H9 (cell line): Measurements from ENCODE around the gene MPZL1. TPM values are rescaled to one million over a fixed set of nuclear protein-coding genes. Genes with fewer than 3 reads are reported as not detected.

Experiments
- DNase-seq: peaks from one replicate; pipeline ENCODE4 v3.0.0-alpha.2; 2017
- H2AFZ ChIP-seq: one replicate; pipeline ENCODE4 v1.6.1; 2013; ENCODE audit warnings: mild to moderate bottlenecking, low read length, control low read depth, moderate library complexity
- H2AK5ac ChIP-seq: 2 replicates; pipeline ENCODE4 v1.6.1; 2013; ENCODE audit warnings: low read length, control low read depth, mixed read lengths; ENCODE audit not compliant: insufficient read length
- H2BK120ac ChIP-seq: one replicate; pipeline ENCODE4 v1.6.1; 2013; ENCODE audit warnings: low read depth, mild to moderate bottlenecking, low read length, control low read depth, inconsistent platforms; ENCODE audit not compliant: poor library complexity, severe bottlenecking
- H2BK12ac ChIP-seq: 2 replicates; pipeline ENCODE4 v1.6.1; 2013; ENCODE audit warnings: low read length, control low read depth, mixed read lengths, low read depth; ENCODE audit not compliant: insufficient read length
- H2BK15ac ChIP-seq: 2 replicates; pipeline ENCODE4 v1.6.1; 2013; ENCODE audit warnings: low read depth, low read length, control low read depth
- H2BK20ac ChIP-seq: one replicate; pipeline ENCODE4 v1.6.1; 2013; ENCODE audit warnings: low read depth, mild to moderate bottlenecking, low read length, control low read depth, inconsistent platforms; ENCODE audit not compliant: poor library complexity, severe bottlenecking
- H2BK5ac ChIP-seq: 2 replicates; pipeline ENCODE4 v1.6.1; 2013; ENCODE audit warnings: low read length, control low read depth, mixed read lengths; ENCODE audit not compliant: insufficient read length
- H3K14ac ChIP-seq: 2 replicates; pipeline ENCODE4 v1.6.1; 2013; ENCODE audit warnings: low read length, control low read depth; ENCODE audit not compliant: insufficient read depth
- H3K18ac ChIP-seq: 2 replicates; pipeline ENCODE4 v1.6.1; 2013; ENCODE audit warnings: low read depth, mild to moderate bottlenecking, mixed read lengths, low read length, control low read depth; ENCODE audit not compliant: insufficient read length
- H3K23ac ChIP-seq: 2 replicates; pipeline ENCODE4 v1.6.1; 2013; ENCODE audit warnings: low read length, control low read depth, mixed read lengths, low read depth; ENCODE audit not compliant: insufficient read length
- H3K23me2 ChIP-seq: 2 replicates; pipeline ENCODE4 v1.6.1; 2013; ENCODE audit warnings: low read depth, mild to moderate bottlenecking, mixed read lengths, low read length, control low read depth; ENCODE audit not compliant: insufficient read length, poor library complexity, severe bottlenecking
- H3K27ac ChIP-seq: 2 replicates; pipeline ENCODE4 v1.5.1; 2013; ENCODE audit warnings: low read length, control low read depth, mixed read lengths, low read depth; ENCODE audit not compliant: insufficient read length
- H3K27me3 ChIP-seq: 2 replicates; pipeline ENCODE4 v1.6.1; 2013; ENCODE audit warnings: low read length, control low read depth, inconsistent platforms; ENCODE audit not compliant: insufficient read depth
- H3K4ac ChIP-seq: 2 replicates; pipeline ENCODE4 v1.6.1; 2013; ENCODE audit warnings: low read depth, mild to moderate bottlenecking, control low read depth, inconsistent platforms, low read length, moderate library complexity
- H3K4me1 ChIP-seq: 2 replicates; pipeline ENCODE4 v1.6.1; 2013; ENCODE audit warnings: low read length, control low read depth, inconsistent platforms; ENCODE audit not compliant: insufficient read depth
- H3K4me2 ChIP-seq: 2 replicates; pipeline ENCODE4 v1.6.1; 2013; ENCODE audit warnings: low read length, control low read depth, mixed read lengths; ENCODE audit not compliant: insufficient read length, insufficient read depth
- H3K56ac ChIP-seq: 2 replicates; pipeline ENCODE4 v1.6.1; 2013; ENCODE audit warnings: low read depth, mild to moderate bottlenecking, mixed read lengths, low read length, control low read depth; ENCODE audit not compliant: insufficient read length
- H3K79me1 ChIP-seq: 2 replicates; pipeline ENCODE4 v1.6.1; 2013; ENCODE audit warnings: low read depth, mild to moderate bottlenecking, moderate library complexity, low read length, control low read depth, inconsistent platforms; ENCODE audit not compliant: insufficient read depth, poor library complexity, severe bottlenecking
- H3K79me2 ChIP-seq: 2 replicates; pipeline ENCODE4 v1.6.1; 2013; ENCODE audit warnings: low read length, control low read depth, inconsistent platforms; ENCODE audit not compliant: insufficient read depth
- H3K9ac ChIP-seq: 2 replicates; pipeline ENCODE4 v1.6.1; 2013; ENCODE audit warnings: low read length, control low read depth, mixed read lengths; ENCODE audit not compliant: insufficient read length; ENCODE audit errors: extremely low read depth
- H3K9me3 ChIP-seq: one replicate; pipeline ENCODE4 v1.6.1; 2013; ENCODE audit warnings: low read depth, low read length, inconsistent platforms; ENCODE audit not compliant: control insufficient read depth
- H3T11ph ChIP-seq: one replicate; pipeline ENCODE4 v1.6.1; 2013; ENCODE audit warnings: mild to moderate bottlenecking, low read length, control low read depth, inconsistent platforms
- H4K20me1 ChIP-seq: one replicate; pipeline ENCODE4 v1.6.1; 2013; ENCODE audit not compliant: control insufficient read depth, insufficient read length, insufficient read depth
- H4K5ac ChIP-seq: 2 replicates; pipeline ENCODE4 v1.6.1; 2013; ENCODE audit warnings: low read depth, mild to moderate bottlenecking, mixed read lengths, low read length, control low read depth; ENCODE audit not compliant: insufficient read length
- H4K8ac ChIP-seq: replicated peaks from 2 replicates; pipeline ENCODE4 v1.6.1; 2013; ENCODE audit warnings: low read length, control low read depth, mixed read lengths, low read depth; ENCODE audit not compliant: insufficient read length
- H4K91ac ChIP-seq: 2 replicates; pipeline ENCODE4 v1.6.1; 2013; ENCODE audit warnings: low read depth, mild to moderate bottlenecking, moderate library complexity, mixed read lengths, low read length, control low read depth; ENCODE audit not compliant: insufficient read length
- H3K27ac Mint-ChIP-seq, 3 experiments: 2 replicates in 2 of 3; 3 replicates in 1 of 3; pipeline ENCODE4 v1.8.0; 2020 to 2021; ENCODE audit warnings: mixed read lengths in 3 of 3, mild to moderate bottlenecking in 1 of 3, moderate library complexity in 1 of 3
- H3K27me3 Mint-ChIP-seq: 2 replicates; pipeline ENCODE4 v1.8.0; 2021; ENCODE audit warnings: low read depth, mild to moderate bottlenecking, moderate library complexity, mixed read lengths
- H3K36me3 Mint-ChIP-seq, 3 experiments: 2 replicates in 2 of 3; 3 replicates in 1 of 3; pipeline ENCODE4 v1.8.0; 2020 to 2021; ENCODE audit warnings: low read depth in 3 of 3, mixed read lengths in 3 of 3; ENCODE audit not compliant: insufficient read depth in 1 of 3
- H3K4me1 Mint-ChIP-seq, 2 experiments: 2 replicates each; pipeline ENCODE4 v1.8.0; 2020; ENCODE audit warnings: mixed read lengths in 2 of 2
- H3K4me3 Mint-ChIP-seq, 2 experiments: 2 replicates in 1 of 2; 3 replicates in 1 of 2; pipeline ENCODE4 v1.8.0; 2020 to 2021; ENCODE audit warnings: mild to moderate bottlenecking in 2 of 2, mixed read lengths in 2 of 2, moderate library complexity in 1 of 2
- H3K9me3 Mint-ChIP-seq, 2 experiments: 2 replicates in 1 of 2; 3 replicates in 1 of 2; pipeline ENCODE4 v1.8.0; 2020; ENCODE audit warnings: mild to moderate bottlenecking in 2 of 2, mixed read lengths in 2 of 2, moderate library complexity in 1 of 2
- CTCF ChIP-seq: fragments of 200-600 bp; sonication (generic); conservative IDR thresholded peaks from 3 replicates; pipeline ENCODE4 v1.8.0; 2021; ENCODE audit warnings: antibody characterized with exemption, mild to moderate bottlenecking
- WGBS: extraction: QIAGEN DNeasy Blood & Tissue Kit; methylation state at CpG from one replicate; pipeline ENCODE4 v1.1.7; 2013; ENCODE audit warnings: missing lambda C conversion rate, low lambda C conversion rate, mixed read lengths; ENCODE audit not compliant: insufficient read length; ENCODE audit errors: extremely low coverage; 5-methylcytosine and 5-hydroxymethylcytosine counted together
- total RNA-seq: library from RNA; stranded (reverse); gene quantifications from 2 replicates; pipeline ENCODE4 v1.2.1, GENCODE V29; 2021

The MPZL1 gene
- total RNA-seq, 1 experiment from 2014 or later, result 60.7 TPM

GRCh38 chr1:167808690-167809089 is 86.9 kb downstream of the MPZL1 start:
- no CpG with 5 or more reads among the region's 3 CpGs for WGBS
- DNase-seq, result no peak
- Mint-ChIP-seq H3K4me1 (peaks cover 2% of the 10 kb centered on the region in 2 experiments; a peak in 2 of 4 replicates), H3K36me3 (peaks cover 8 to 37% (median 8%) of the 10 kb centered on the region in 3 experiments; a peak in 6 of 7 replicates), H3K9me3 (peaks cover 32 to 34% of the 10 kb centered on the region in 2 experiments), H3K4me3 (no peak overlapping the region), H3K27me3 (no peaks in the 10 kb centered on the region; the same call in 1 of the 2 replicates), H3K27ac (no peak overlapping the region)
- no peak overlapping the region for H3K27ac ChIP-seq
- H3K4me2 ChIP-seq, result no peak overlapping the region
- no peak overlapping the region for H3K4ac ChIP-seq
- no peaks in the 10 kb centered on the region for H3K23me2 ChIP-seq
- no peaks in the 10 kb centered on the region for H3K79me1 ChIP-seq
- H3K27me3 ChIP-seq, result no peaks in the 10 kb centered on the region
- no peaks in the 10 kb centered on the region for H3K9me3 ChIP-seq
- no peak overlapping the region for H2BK5ac ChIP-seq
- no peak overlapping the region for H2AFZ ChIP-seq
- H3K79me2 ChIP-seq, result no peaks in the 10 kb centered on the region
- H2BK120ac ChIP-seq, result no peak overlapping the region
- H3K56ac ChIP-seq, result no peak overlapping the region
- H3K9ac ChIP-seq, result no peak overlapping the region
- H2BK20ac ChIP-seq, result no peak overlapping the region
- no peak overlapping the region for H3T11ph ChIP-seq
- H2BK12ac ChIP-seq, result no peak overlapping the region
- no peak overlapping the region for H2BK15ac ChIP-seq
- H3K14ac ChIP-seq, result no peak overlapping the region
- no peak overlapping the region for H2AK5ac ChIP-seq
- H4K91ac ChIP-seq, result no peak overlapping the region
- H3K4me1 ChIP-seq, result no peaks in the 10 kb centered on the region
- H4K5ac ChIP-seq, result no peak overlapping the region
- no peak for TF ChIP-seq CTCF
- H4K20me1 ChIP-seq, result no peaks in the 10 kb centered on the region
- no peak overlapping the region for H4K8ac ChIP-seq
- H3K18ac ChIP-seq, result no peak overlapping the region
- H3K23ac ChIP-seq, result no peak overlapping the region
